GM10248 (cell line): ENCODE results near the gene MFN2.

Experiments
- CTCF ChIA-PET: fragments of 300-600 bp; sonication (Branson Sonifier 250); formaldehyde crosslinking; extraction: SDS; loops from one replicate; lab custom pipeline; 2021; ENCODE audit warnings: antibody characterized with exemption; lab: Yijun Ruan, JAX
- POLR2A ChIA-PET: fragments of 350-650 bp; sonication (Branson Sonifier 250); formaldehyde crosslinking; extraction: SDS; loops from one replicate; lab custom pipeline; 2020; ENCODE audit warnings: antibody characterized with exemption; lab: Yijun Ruan, JAX
- DNase-seq: peaks from one replicate; pipeline ENCODE4 v3.0.0; 2012; ENCODE audit errors: extremely low spot score
- CTCF ChIP-seq: IDR thresholded peaks from 2 replicates; pipeline ENCODE4 v1.5.1; 2012; ENCODE audit warnings: mild to moderate bottlenecking, low read depth; ENCODE audit errors: extremely low read depth, missing control alignments, control extremely low read depth

Gene MFN2

GRCh38 chr1:12057940-12058687 is 77.9 kb downstream of the MFN2 start:
- ChIA-PET POLR2A (no interaction called here), CTCF (interaction anchor here (1.2 to 5.4 kb wide), 8 partner anchors 8 to 67 kb away, joined by 3 to 25 read pairs (median 6); no protein-coding TSS in a partner anchor)
- TF ChIP-seq CTCF: no peak
- DNase-seq: no peak

- ChIA-PET CTCF (interaction anchor here (1.0 to 5.4 kb wide), 6 partner anchors 8 to 66 kb away, joined by 3 to 25 read pairs (median 4); no protein-coding TSS in a partner anchor), POLR2A (interaction anchor here (0.9 to 1.4 kb wide), 2 partner anchors 9 to 20 kb away, joined by 3 to 10 read pairs; no protein-coding TSS in a partner anchor)
- no peak for TF ChIP-seq CTCF
- DNase-seq: no peak
These were observed 79.0 kb downstream of the MFN2 start for GRCh38 chr1:12059226-12059625.

GRCh38 chr1:12059722-12060464 is 79.6 kb downstream of the MFN2 start:
- CTCF ChIA-PET: interaction anchor here (1.0 to 5.4 kb wide), 6 partner anchors 8 to 65 kb away, joined by 3 to 25 read pairs (median 4); no protein-coding TSS in a partner anchor
- no peak for DNase-seq
- POLR2A ChIA-PET: interaction anchor here (0.9 to 1.4 kb wide), 2 partner anchors 8 to 19 kb away, joined by 3 to 10 read pairs; no protein-coding TSS in a partner anchor
- no peak for TF ChIP-seq CTCF

GRCh38 chr1:12060500-12060899 is 80.3 kb downstream of the MFN2 start:
- DNase-seq: no peak

More at GRCh38 chr1:12060500-12060899, 80.3 kb downstream of the MFN2 start:
- no peak for TF ChIP-seq CTCF
- CTCF ChIA-PET: interaction anchor here (1.3 to 5.4 kb wide), 4 partner anchors 9 to 18 kb away, joined by 3 to 25 read pairs (median 4); no protein-coding TSS in a partner anchor
- POLR2A ChIA-PET: no interaction called here
